ACC112 (cell line): ENCODE results near the gene NEK7.
"Not testable (repeated sequence)": the region's sequence is repeated elsewhere in the genome, so short reads cannot be mapped to it uniquely, and the experiment has no call there.

Experiments used
- H2AFZ ChIP-seq: fragments of 200-600 bp; sonication (generic); one replicate; pipeline ENCODE4 v1.6.0; 2017; ENCODE audit warnings: antibody characterized with exemption, low read length; ENCODE audit not compliant: unreplicated experiment
- H3K27ac ChIP-seq: fragments of 200-600 bp; sonication (generic); 2 replicates; pipeline ENCODE4 v1.5.1; 2014; ENCODE audit warnings: low read depth, mild to moderate bottlenecking, antibody characterized with exemption, low read length, moderate library complexity
- H3K27me3 ChIP-seq: fragments of 200-600 bp; sonication (generic); 2 replicates; pipeline ENCODE4 v1.6.1; 2014; ENCODE audit warnings: mild to moderate bottlenecking, antibody characterized with exemption, low read length, moderate library complexity, mixed read lengths; ENCODE audit not compliant: insufficient read depth
- H3K36me3 ChIP-seq: fragments of 200-600 bp; sonication (generic); 2 replicates; pipeline ENCODE4 v1.6.1; 2016; ENCODE audit warnings: mild to moderate bottlenecking, antibody characterized with exemption, low read length, moderate library complexity, mixed read lengths; ENCODE audit not compliant: insufficient read depth
- H3K4me1 ChIP-seq: fragments of 200-600 bp; sonication (generic); one replicate; pipeline ENCODE4 v1.6.1; 2016; ENCODE audit warnings: low read length, mixed read lengths; ENCODE audit not compliant: insufficient read depth, unreplicated experiment, control insufficient read depth
- H3K4me3 ChIP-seq: fragments of 200-600 bp; sonication (generic); 2 replicates; pipeline ENCODE4 v1.5.1; 2014; ENCODE audit warnings: mild to moderate bottlenecking, low read depth, low read length
- H3K79me2 ChIP-seq: fragments of 200-600 bp; sonication (generic); one replicate; pipeline ENCODE4 v1.6.0; 2016; ENCODE audit warnings: low read length; ENCODE audit not compliant: control insufficient read depth, unreplicated experiment, insufficient read depth

NEK7 gene

GRCh38 chr1:198297281-198297680 is 140.5 kb downstream of the NEK7 start:
- H3K4me1 ChIP-seq = peaks cover 4% of the 10 kb centered on the region
- H2AFZ ChIP-seq = no peak overlapping the region
- no peaks in the 10 kb centered on the region for H3K27me3 ChIP-seq
- H3K79me2 ChIP-seq = no peaks in the 10 kb centered on the region
- H3K4me3 ChIP-seq = no peak overlapping the region
- H3K36me3 ChIP-seq = peaks cover 45% of the 10 kb centered on the region
- H3K27ac ChIP-seq = no peak overlapping the region

- H2AFZ ChIP-seq = no peak overlapping the region
- H3K27ac ChIP-seq = no peak overlapping the region
- peaks cover under 1% of the 10 kb centered on the region for H3K4me1 ChIP-seq
- H3K36me3 ChIP-seq = peaks cover 42% of the 10 kb centered on the region
- no peaks in the 10 kb centered on the region for H3K27me3 ChIP-seq
- H3K4me3 ChIP-seq = no peak overlapping the region
- H3K79me2 ChIP-seq = no peaks in the 10 kb centered on the region
Measured at GRCh38 chr1:198298640-198299039, 141.8 kb downstream of the NEK7 start.

- Histone ChIP-seq H3K27ac (no peak overlapping the region), H3K79me2 (no peaks in the 10 kb centered on the region), H3K36me3 (peaks cover 35% of the 10 kb centered on the region), H3K4me3 (no peak overlapping the region), H3K27me3 (no peaks in the 10 kb centered on the region), H2AFZ (no peak overlapping the region), H3K4me1 (no peaks in the 10 kb centered on the region)
Measured at GRCh38 chr1:198300451-198300850, 143.7 kb downstream of the NEK7 start.

GRCh38 chr1:198304431-198304830 is 147.6 kb downstream of the NEK7 start:
- no peaks in the 10 kb centered on the region for H3K79me2 ChIP-seq
- H3K27me3 ChIP-seq = no peaks in the 10 kb centered on the region
- no peaks in the 10 kb centered on the region for H3K4me1 ChIP-seq
- no peak overlapping the region for H2AFZ ChIP-seq
- H3K27ac ChIP-seq = no peak overlapping the region
- no peak overlapping the region for H3K4me3 ChIP-seq
- H3K36me3 ChIP-seq = peaks cover 23% of the 10 kb centered on the region

- H3K4me3 ChIP-seq, H2AFZ ChIP-seq, H3K27ac ChIP-seq, H3K27me3 ChIP-seq, H3K4me1 ChIP-seq: not testable (repeated sequence)
- peaks cover 10% of the 10 kb centered on the region for H3K79me2 ChIP-seq
- H3K36me3 ChIP-seq = peaks cover 23% of the 10 kb centered on the region; the same call in 1 of the 2 replicates
Measured at GRCh38 chr1:198314817-198315216, 158.0 kb downstream of the NEK7 start.

GRCh38 chr1:198315331-198315730 is 158.5 kb downstream of the NEK7 start:
- peaks cover 23% of the 10 kb centered on the region; the same call in 1 of the 2 replicates for H3K36me3 ChIP-seq
- H3K27me3 ChIP-seq, H3K4me1 ChIP-seq, H3K27ac ChIP-seq, H2AFZ ChIP-seq, H3K4me3 ChIP-seq: not testable (repeated sequence)
- peaks cover 10% of the 10 kb centered on the region for H3K79me2 ChIP-seq

GRCh38 chr1:198316546-198317100 is 159.8 kb downstream of the NEK7 start:
- Histone ChIP-seq H3K79me2 (peaks cover 10% of the 10 kb centered on the region), H3K27me3 (no peaks in the 10 kb centered on the region), H3K36me3 (peaks cover 30% of the 10 kb centered on the region), H2AFZ (no peak overlapping the region), H3K27ac (no peak overlapping the region), H3K4me3 (no peak overlapping the region), H3K4me1 (peaks cover 3% of the 10 kb centered on the region)

GRCh38 chr1:198318085-198318484 is 161.3 kb downstream of the NEK7 start:
- Histone ChIP-seq H3K4me3 (no peak overlapping the region), H2AFZ (no peak overlapping the region), H3K27ac (no peak overlapping the region), H3K36me3 (peaks cover 30% of the 10 kb centered on the region), H3K27me3 (no peaks in the 10 kb centered on the region), H3K79me2 (peaks cover 10% of the 10 kb centered on the region), H3K4me1 (peaks cover 3% of the 10 kb centered on the region)

- H3K27ac ChIP-seq = no peak overlapping the region
- H3K36me3 ChIP-seq = peaks cover 26% of the 10 kb centered on the region
- H3K27me3 ChIP-seq = no peaks in the 10 kb centered on the region
- peaks cover 7% of the 10 kb centered on the region for H3K79me2 ChIP-seq
- no peak overlapping the region for H2AFZ ChIP-seq
- H3K4me1 ChIP-seq = peaks cover 3% of the 10 kb centered on the region
- no peak overlapping the region for H3K4me3 ChIP-seq
Measured at GRCh38 chr1:198320759-198321158, 164.0 kb downstream of the NEK7 start.

GRCh38 chr1:198326232-198326631 is 169.4 kb downstream of the NEK7 start:
- Histone ChIP-seq H3K27me3 (no peaks in the 10 kb centered on the region), H3K4me1 (no peaks in the 10 kb centered on the region), H3K36me3 (no peaks in the 10 kb centered on the region; the same call in 1 of the 2 replicates), H3K4me3 (no peak overlapping the region), H3K27ac (no peak overlapping the region), H2AFZ (no peak overlapping the region), H3K79me2 (no peaks in the 10 kb centered on the region)

- no peaks in the 10 kb centered on the region for H3K79me2 ChIP-seq
- no peaks in the 10 kb centered on the region for H3K27me3 ChIP-seq
- no peaks in the 10 kb centered on the region; the same call in 1 of the 2 replicates for H3K36me3 ChIP-seq
- no peak overlapping the region for H2AFZ ChIP-seq
- no peak overlapping the region for H3K27ac ChIP-seq
- no peaks in the 10 kb centered on the region for H3K4me1 ChIP-seq
- H3K4me3 ChIP-seq = no peak overlapping the region
Measured at GRCh38 chr1:198326915-198327314, 170.1 kb downstream of the NEK7 start.
